Measurements from ENCODE around the gene PPIL1.

Gene PPIL1

GRCh38 chr6:36888654-36889481, 14.3 kb upstream of the PPIL1 start:
- DNase-seq (ENCODE audit: low read depth) = no peak

- DNase-seq (ENCODE audit: low read depth) = no peak
Measured at GRCh38 chr6:36888115-36888643, 13.6 kb upstream of the PPIL1 start.

GRCh38 chr6:36886950-36887618, 12.5 kb upstream of the PPIL1 start:
- no peak for DNase-seq (ENCODE audit: low read depth)

- DNase-seq (ENCODE audit: low read depth) = peak; percentile 96
Measured at GRCh38 chr6:36885461-36886401, 11.1 kb upstream of the PPIL1 start, which contains the start of gene C6orf89. C6orf89 (plus strand) TSS chr6:36885952; CDS start chr6:36899445, 13,493 bp downstream.

- no peak for DNase-seq (ENCODE audit: low read depth)
Measured at GRCh38 chr6:36884610-36885009, 10.0 kb upstream of the PPIL1 start.

- no peak for DNase-seq (ENCODE audit: low read depth)
Measured at GRCh38 chr6:36875250-36875633, 639 bp upstream of the PPIL1 start.

- peak; percentile 49 for DNase-seq (ENCODE audit: low read depth)
Measured at GRCh38 chr6:36873612-36874442, 776 bp downstream of the PPIL1 start.

GRCh38 chr6:36873115-36873514, 1.5 kb downstream of the PPIL1 start:
- DNase-seq (ENCODE audit: low read depth) = no peak

GRCh38 chr6:36871686-36872085, 2.9 kb downstream of the PPIL1 start:
- DNase-seq (ENCODE audit: low read depth) = no peak

GRCh38 chr6:36867471-36868224, 7.0 kb downstream of the PPIL1 start:
- DNase-seq (ENCODE audit: low read depth) = no peak

GRCh38 chr6:36865835-36866234, 8.8 kb downstream of the PPIL1 start:
- DNase-seq (ENCODE audit: low read depth) = no peak

- DNase-seq (ENCODE audit: low read depth) = no peak
Measured at GRCh38 chr6:36863670-36864540, 10.7 kb downstream of the PPIL1 start.

GRCh38 chr6:36862848-36863382, 11.7 kb downstream of the PPIL1 start:
- no peak for DNase-seq (ENCODE audit: low read depth)

GRCh38 chr6:36862164-36862847, 12.3 kb downstream of the PPIL1 start:
- DNase-seq (ENCODE audit: low read depth) = no peak

- no peak for DNase-seq (ENCODE audit: low read depth)
Measured at GRCh38 chr6:36860126-36860525, 14.5 kb downstream of the PPIL1 start.

GRCh38 chr6:36858407-36858981, 16.1 kb downstream of the PPIL1 start:
- DNase-seq (ENCODE audit: low read depth) = peak; percentile 86

GRCh38 chr6:36857325-36857724, 17.3 kb downstream of the PPIL1 start:
- DNase-seq (ENCODE audit: low read depth) = no peak

GRCh38 chr6:36856277-36856676, 18.3 kb downstream of the PPIL1 start:
- no peak for DNase-seq (ENCODE audit: low read depth)

All from amniotic epithelial cell (primary cell).